K562 (cell line): ENCODE results near the gene SPINT2. TPM values are rescaled to one million over a fixed set of nuclear protein-coding genes. Genes with fewer than 3 reads are reported as not detected.

ENCODE experiments used
- ARHGAP35 ChIP-seq: fragments of 450-650 bp; IDR thresholded peaks from 2 replicates; pipeline ENCODE4 v1.6.1; 2018; ENCODE audit not compliant: partially characterized antibody
- ATF3 ChIP-seq, 2 experiments: fragments of 450-650 bp in 1 of 2; sonication (generic) in 1 of 2; formaldehyde crosslinking in 1 of 2; IDR thresholded peaks in 1 of 2; conservative IDR thresholded peaks in 1 of 2; 2 replicates each; pipeline versions ENCODE4 v1.6.1 to v1.8.1; 2016 to 2023; ENCODE audit warnings: mild to moderate bottlenecking in 2 of 2, moderate library complexity in 2 of 2, inconsistent platforms in 1 of 2, missing genetic modification reagents in 1 of 2
- ATF7 ChIP-seq: fragments of 450-650 bp; IDR thresholded peaks from 2 replicates; pipeline ENCODE4 v1.7.1; 2014; ENCODE audit warnings: mild to moderate bottlenecking, moderate library complexity
- DPF2 ChIP-seq: fragments of 450-650 bp; IDR thresholded peaks from 2 replicates; pipeline ENCODE4 v1.6.1; 2016
- E2F5 ChIP-seq: sonication (generic); formaldehyde crosslinking; IDR thresholded peaks from 2 replicates; pipeline ENCODE4 v1.8.0; 2022; ENCODE audit warnings: mild to moderate bottlenecking, missing genetic modification reagents
- ELF1 ChIP-seq: fragments of 200-800 bp; sonication (Bioruptor generic); IDR thresholded peaks from 2 replicates; pipeline ENCODE4 v1.6.1; 2016; ENCODE audit warnings: missing genetic modification characterization, missing compliant biosample characterization
- HOMEZ ChIP-seq: fragments of 250-450 bp; sonication (Bioruptor Pico); IDR thresholded peaks from 2 replicates; pipeline ENCODE4 v1.4.0; 2020; ENCODE audit warnings: mild to moderate bottlenecking, moderate library complexity
- KLF13 ChIP-seq: fragments of 450-650 bp; IDR thresholded peaks from 2 replicates; pipeline ENCODE4 v1.6.1; 2016; ENCODE audit warnings: missing genetic modification characterization, low read depth, mild to moderate bottlenecking, missing compliant biosample characterization, moderate library complexity, borderline replicate concordance
- MLLT1 ChIP-seq, 2 experiments: fragments of 450-650 bp; IDR thresholded peaks; 2 replicates each; pipeline ENCODE4 v1.6.1; 2016
- MNT ChIP-seq, 2 experiments: fragments of 450-650 bp; conservative IDR thresholded peaks; 2 replicates each; pipeline ENCODE4 v1.6.1; 2017; ENCODE audit warnings: mild to moderate bottlenecking in 2 of 2, moderate library complexity in 2 of 2
- MTA1 ChIP-seq: fragments of 450-650 bp; IDR thresholded peaks from 2 replicates; pipeline ENCODE4 v1.6.1; 2017; ENCODE audit warnings: borderline replicate concordance
- NCOA4 ChIP-seq: fragments of 450-650 bp; IDR thresholded peaks from 2 replicates; pipeline ENCODE4 v1.6.1; 2018; ENCODE audit warnings: mild to moderate bottlenecking; ENCODE audit not compliant: partially characterized antibody
- SP1 ChIP-seq: sonication (generic); formaldehyde crosslinking; IDR thresholded peaks from 2 replicates; pipeline ENCODE4 v1.8.1; 2022; ENCODE audit warnings: mild to moderate bottlenecking, missing genetic modification reagents
- ZNF384 ChIP-seq: IDR thresholded peaks from 2 replicates; pipeline ENCODE4 v1.6.1; 2012; ENCODE audit warnings: low read depth, low read length, improper control_type of control experiment
- ZNF592 ChIP-seq: fragments of 450-650 bp; IDR thresholded peaks from 2 replicates; pipeline ENCODE4 v1.6.1; 2017; ENCODE audit warnings: antibody characterized with exemption, mild to moderate bottlenecking
- ZNF699 ChIP-seq: fragments of 250-450 bp; sonication (Bioruptor Pico); IDR thresholded peaks from 2 replicates; pipeline ENCODE4 v1.8.0; 2021; ENCODE audit warnings: mild to moderate bottlenecking, moderate library complexity; ENCODE audit not compliant: insufficient replicate concordance
- ZNF830 ChIP-seq: fragments of 250-450 bp; sonication (Bioruptor Pico); IDR thresholded peaks from 2 replicates; pipeline ENCODE4 v1.5.0; 2021; ENCODE audit warnings: mild to moderate bottlenecking
- polyA plus RNA-seq, 8 experiments: library from polyadenylated mRNA; depleted of rRNA in 4 of 8; stranded (reverse) in 5 of 8; unstranded in 3 of 8; fragments of >200 nt; fragmentation: Nextera tagmentation in 2 of 8; fragmentation: Illumina TruSeq in 1 of 8; extraction: Ambion mirVana in 2 of 8; extraction: Trizol in 1 of 8; gene quantifications; 2 replicates each; pipeline versions ENCODE4 v1.2.1 to v1.2.3, GENCODE V29; 2011 to 2014; ENCODE audit warnings: inconsistent platforms in 1 of 8, missing spikeins in 1 of 8
- total RNA-seq, 7 experiments: library from RNA; depleted of rRNA in 6 of 7; stranded (reverse); fragments of >200 nt in 6 of 7; fragmentation: Illumina TruSeq in 2 of 7; extraction: Trizol in 2 of 7; gene quantifications; 2 replicates each; pipeline versions ENCODE4 v1.2.1 to v1.2.3, GENCODE V29; 2011 to 2021; ENCODE audit warnings: low replicate concordance in 1 of 7

Gene SPINT2
- total and polyA plus RNA-seq, 9 of the 15 experiments (the other 6 are each of a cell fraction or from before 2014, with no cell fraction given), result 0.65 to 4.5 (median 3.4) TPM

GRCh38 chr19:38266981-38267597 is 2.7 kb downstream of the SPINT2 start (continued):
- peak; percentile 14 for TF ChIP-seq ARHGAP35
- TF ChIP-seq MNT (conservative IDR thresholded peaks at IDR 0.05), result no peak
- TF ChIP-seq HOMEZ (CRISPR knock-in tag), result no peak
- TF ChIP-seq ATF7, result no peak
- TF ChIP-seq E2F5 (CRISPR knock-in tag), result no peak
- peak; percentile 57 for TF ChIP-seq DPF2
- TF ChIP-seq MTA1, result no peak
- TF ChIP-seq KLF13, result no peak
- TF ChIP-seq NCOA4, result no peak
- TF ChIP-seq ATF3 (IDR thresholded peaks at IDR 0.05), result peak; percentile 39; the same call in 1 of the 2 replicates
- TF ChIP-seq ATF3 (CRISPR knock-in tag; conservative IDR thresholded peaks at IDR 0.05), result no peak
- TF ChIP-seq SP1 (CRISPR knock-in tag), result no peak
- TF ChIP-seq MLLT1 (IDR thresholded peaks at IDR 0.05), result peak in 1 of 2 experiments; percentile 39; a peak in 1 of 4 replicates
- TF ChIP-seq ZNF830 (CRISPR knock-in tag), result no peak
- TF ChIP-seq ELF1 (tag), result no peak
- TF ChIP-seq ZNF592, result peak; percentile 44; the same call in 1 of the 2 replicates
- TF ChIP-seq ZNF699, result no peak
- TF ChIP-seq ZNF384, result peak; percentile 63; the same call in 1 of the 2 replicates
